ENCODE measurements around the gene STS. TPM values are rescaled to one million over a fixed set of nuclear protein-coding genes. Genes with fewer than 3 reads are reported as not detected.

STS gene
- total RNA-seq, 1 experiment from 2014 or later: 3.3 TPM

- no TSS peak for BruUV-seq (replicated peaks)
These were observed 42.6 kb downstream of the STS start for GRCh38 chrX:7190157-7190556.

GRCh38 chrX:7191681-7192110 is 44.2 kb downstream of the STS start:
- no TSS peak for BruUV-seq (replicated peaks)
- Histone ChIP-seq H3F3A (ENCODE audit: insufficient read depth, low read depth) (no peaks in the 10 kb centered on the region), H4K20me1 (ENCODE audit: insufficient read depth) (no peaks in the 10 kb centered on the region), H3K27ac (no peak overlapping the region), H3K4me2 (no peak overlapping the region), H3K9me3 (ENCODE audit: insufficient read depth, low read depth) (no peaks in the 10 kb centered on the region), H3K4me1 (replicated peaks; ENCODE audit: insufficient read depth) (no peaks in the 10 kb centered on the region), H3K9me2 (ENCODE audit: insufficient read depth) (no peaks in the 10 kb centered on the region), H3K36me3 (ENCODE audit: low read depth) (no peaks in the 10 kb centered on the region), H3K79me2 (ENCODE audit: low read depth) (no peaks in the 10 kb centered on the region), H2AFZ (no peak overlapping the region), H3K4me3 (no peak overlapping the region), H3K27me3 (ENCODE audit: insufficient read depth, low read depth) (no peaks in the 10 kb centered on the region)
- TF ChIP-seq CTCF (conservative IDR thresholded peaks at IDR 0.05) (peak; percentile 59; the same call in 1 of the 2 replicates), EZH2 (IDR thresholded peaks at IDR 0.05; ENCODE audit: low read depth) (no peak)
- intact Hi-C loops (cut with micrococcal nuclease; ENCODE audit: unreplicated experiment): no loop called here
- no peak for DNase-seq
- ChIA-PET POLR2A (ENCODE audit: unreplicated experiment) (no interaction called here), CTCF (interaction anchor here (0.6 kb wide), 1 partner anchor 108 kb away, joined by 3 read pairs; no protein-coding TSS in a partner anchor)

More at GRCh38 chrX:7190157-7190556, 42.6 kb downstream of the STS start:
- H3F3A ChIP-seq (ENCODE audit: insufficient read depth, low read depth): no peaks in the 10 kb centered on the region
- no peak for DNase-seq
- no peaks in the 10 kb centered on the region for H3K9me2 ChIP-seq (ENCODE audit: insufficient read depth)
- H3K4me3 ChIP-seq: no peak overlapping the region
- ChIA-PET CTCF (no interaction called here), POLR2A (ENCODE audit: unreplicated experiment) (no interaction called here)
- TF ChIP-seq EZH2 (IDR thresholded peaks at IDR 0.05; ENCODE audit: low read depth) (no peak), CTCF (conservative IDR thresholded peaks at IDR 0.05) (no peak)
- no peaks in the 10 kb centered on the region for H3K9me3 ChIP-seq (ENCODE audit: insufficient read depth, low read depth)
- H3K27me3 ChIP-seq (ENCODE audit: insufficient read depth, low read depth): no peaks in the 10 kb centered on the region
- H2AFZ ChIP-seq: no peak overlapping the region
- intact Hi-C loops (cut with micrococcal nuclease; ENCODE audit: unreplicated experiment): no loop called here
- H4K20me1 ChIP-seq (ENCODE audit: insufficient read depth): no peaks in the 10 kb centered on the region
- no peaks in the 10 kb centered on the region for H3K36me3 ChIP-seq (ENCODE audit: low read depth)
- no peaks in the 10 kb centered on the region for H3K79me2 ChIP-seq (ENCODE audit: low read depth)
- H3K4me1 ChIP-seq (replicated peaks; ENCODE audit: insufficient read depth): no peaks in the 10 kb centered on the region
- H3K27ac ChIP-seq: no peak overlapping the region
- H3K4me2 ChIP-seq: no peak overlapping the region

- Histone ChIP-seq H3K4me2 (no peak overlapping the region), H3K4me3 (no peak overlapping the region), H3K9me3 (ENCODE audit: insufficient read depth, low read depth) (no peaks in the 10 kb centered on the region), H3K4me1 (replicated peaks; ENCODE audit: insufficient read depth) (no peaks in the 10 kb centered on the region), H3K79me2 (ENCODE audit: low read depth) (no peaks in the 10 kb centered on the region), H3K27ac (no peak overlapping the region), H3F3A (ENCODE audit: insufficient read depth, low read depth) (no peaks in the 10 kb centered on the region), H3K36me3 (ENCODE audit: low read depth) (no peaks in the 10 kb centered on the region), H4K20me1 (ENCODE audit: insufficient read depth) (no peaks in the 10 kb centered on the region), H2AFZ (no peak overlapping the region), H3K27me3 (ENCODE audit: insufficient read depth, low read depth) (no peaks in the 10 kb centered on the region), H3K9me2 (ENCODE audit: insufficient read depth) (no peaks in the 10 kb centered on the region)
- intact Hi-C loops (cut with micrococcal nuclease; ENCODE audit: unreplicated experiment): no loop called here
- POLR2A ChIA-PET (ENCODE audit: unreplicated experiment): no interaction called here
- DNase-seq: no peak
- CTCF ChIA-PET: no interaction called here
- TF ChIP-seq CTCF (conservative IDR thresholded peaks at IDR 0.05) (no peak), EZH2 (IDR thresholded peaks at IDR 0.05; ENCODE audit: low read depth) (no peak)
- BruUV-seq (replicated peaks): no TSS peak
These were observed 45.4 kb downstream of the STS start for GRCh38 chrX:7192871-7193270.

Measured in PC-9 (cell line).